GM19025 (cell line): Measurements from ENCODE around the gene MAPKAPK2.
A peak's percentile ranks its signal among the peaks of the same experiment; 100 is the strongest.

Experiments used
- ATAC-seq: cut with Tn5 transposase; IDR thresholded peaks from one replicate; pipeline ENCODE4 v1.9.1; 2021; ENCODE audit warnings: mild to moderate bottlenecking, low read depth, moderate library complexity; ENCODE audit not compliant: unreplicated experiment

The MAPKAPK2 gene

DNA sequence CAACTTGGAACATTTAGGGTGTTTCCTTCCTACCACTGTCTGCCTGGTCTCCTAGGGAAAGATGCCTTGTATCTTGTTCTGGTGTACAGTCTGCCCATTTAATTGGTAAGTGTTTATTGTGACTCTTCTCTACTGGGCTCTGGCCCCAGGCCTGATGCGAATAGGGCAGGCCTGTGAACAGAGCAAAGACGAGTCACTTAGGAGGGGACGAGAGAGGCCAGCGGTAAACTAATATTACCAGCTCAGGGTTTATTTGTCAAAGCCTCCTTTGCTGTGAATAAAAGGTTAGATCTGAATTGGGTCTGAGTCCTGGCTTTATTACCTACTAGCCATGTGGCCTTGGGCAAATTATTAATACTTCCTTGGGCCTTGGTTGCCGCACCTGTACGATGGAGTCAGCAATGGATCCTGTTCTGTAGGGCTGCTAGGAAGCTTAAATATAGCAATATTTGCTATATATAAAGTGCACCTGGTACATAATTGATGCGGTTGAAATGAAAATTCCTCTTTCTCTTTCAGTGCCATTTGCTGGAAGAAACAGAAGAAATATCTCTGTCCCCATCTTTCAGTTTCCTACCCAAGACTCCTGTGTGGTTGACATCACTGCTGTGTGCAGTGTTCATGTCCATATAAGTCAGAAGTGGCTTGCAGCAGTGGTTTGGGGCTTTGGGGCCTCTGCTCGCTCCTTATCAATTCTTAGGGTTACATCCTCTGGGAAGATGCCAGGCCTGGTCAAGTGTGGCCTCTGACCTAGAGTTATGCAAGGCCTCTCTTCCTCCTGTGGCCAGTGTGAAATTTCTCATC is 32.4 kb downstream of the MAPKAPK2 start:
- peak; percentile 80 for ATAC-seq

DNA sequence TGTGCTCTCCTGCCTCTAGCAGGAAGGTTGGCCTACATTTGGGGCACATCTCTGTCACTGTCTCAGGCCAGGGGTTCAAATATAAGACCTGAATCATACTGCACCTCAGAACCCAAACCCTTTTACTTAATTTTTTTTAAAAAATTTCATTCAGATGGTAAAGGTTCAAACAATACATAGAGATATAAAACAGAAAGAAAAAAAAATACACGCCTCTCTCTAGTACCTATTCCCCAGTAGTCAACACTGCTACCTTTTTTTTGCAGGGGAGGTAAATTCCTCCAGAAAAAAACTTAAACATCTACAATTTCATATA is 32.9 kb downstream of the MAPKAPK2 start:
- ATAC-seq, result no peak

DNA sequence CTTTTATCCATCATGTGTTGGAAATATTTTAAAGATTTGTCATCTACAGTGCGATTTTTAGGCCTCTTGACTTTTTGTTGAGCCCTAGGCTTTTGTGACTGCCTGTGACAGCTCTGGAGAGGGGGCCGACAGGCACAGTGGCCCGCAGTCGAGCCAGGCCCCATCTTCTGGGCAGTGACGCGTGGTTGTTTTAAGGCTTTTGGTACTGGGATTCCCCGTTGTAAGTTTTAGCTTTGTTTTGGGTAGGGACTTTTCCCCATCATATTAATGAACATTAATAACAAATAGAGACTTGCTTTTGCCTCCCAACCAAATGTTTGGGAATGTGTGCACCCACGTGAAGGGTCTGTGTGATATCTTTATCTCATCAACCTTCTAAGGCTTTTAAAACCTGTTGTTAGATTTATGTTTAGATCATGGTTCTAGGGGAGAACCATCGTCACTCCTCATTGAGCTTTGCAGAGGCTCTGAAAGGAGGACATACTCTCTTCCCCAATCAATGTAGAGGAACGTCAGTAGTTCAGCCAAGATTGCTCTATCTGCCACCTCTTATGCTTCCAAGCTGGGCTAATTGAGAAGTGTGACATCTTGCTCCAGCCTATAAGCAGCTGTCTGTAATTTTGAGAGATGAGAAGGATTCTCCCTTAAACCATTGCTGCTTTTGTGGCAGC is 34.6 kb downstream of the MAPKAPK2 start:
- no peak for ATAC-seq

DNA sequence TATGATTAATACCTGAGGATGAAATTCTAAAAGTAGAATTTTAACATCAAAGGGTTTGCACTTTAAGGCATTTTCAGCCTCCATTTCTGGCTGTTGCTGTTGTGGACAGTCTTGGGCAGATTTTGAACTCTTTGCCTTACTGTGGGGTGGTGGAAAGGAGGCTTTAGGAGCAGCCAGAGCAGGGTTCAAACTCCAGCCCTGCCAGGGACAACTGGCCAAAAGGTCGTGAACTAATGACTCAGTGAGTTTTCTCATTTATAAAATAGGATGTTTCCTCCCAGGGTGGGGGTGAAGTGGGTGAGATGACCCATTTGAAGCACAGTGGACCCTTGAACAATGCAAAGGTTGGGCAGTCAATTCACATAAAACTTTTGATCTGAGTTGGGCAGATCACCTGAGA is 36.7 kb downstream of the MAPKAPK2 start:
- ATAC-seq, result no peak

DNA sequence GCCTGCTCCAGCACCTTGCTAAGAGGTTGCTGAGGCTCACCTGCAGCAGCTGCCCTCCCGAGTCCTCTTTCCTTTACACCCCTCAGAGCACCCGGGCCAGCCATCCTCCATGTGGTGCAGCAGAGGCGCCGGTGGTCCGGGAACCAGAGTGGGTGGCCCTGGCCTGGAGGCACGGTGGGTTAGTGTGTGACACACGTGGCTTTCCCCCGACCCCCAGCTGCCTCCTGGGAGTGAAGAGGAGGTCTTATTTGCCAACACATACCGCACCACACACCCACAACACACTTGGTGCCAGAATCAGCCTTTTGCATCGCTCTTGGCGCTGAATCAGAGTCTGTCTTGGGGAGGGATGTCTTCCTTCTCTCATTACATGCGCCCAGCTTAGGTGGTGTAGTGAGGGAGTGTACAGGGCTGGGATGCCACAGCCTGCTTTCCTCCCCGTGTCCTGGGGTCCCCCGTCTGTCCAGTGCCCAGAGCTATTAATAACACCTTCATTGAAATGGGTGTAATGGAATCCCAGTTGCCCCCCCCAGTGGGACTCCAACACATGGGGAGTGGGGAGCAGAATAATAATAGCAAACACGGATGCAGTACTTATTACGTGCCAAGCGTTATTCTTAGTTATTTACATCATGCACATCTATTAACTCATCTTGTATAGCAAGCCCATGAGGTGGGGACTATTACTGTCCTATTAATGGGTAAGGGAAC is 38.2 kb downstream of the MAPKAPK2 start:
- no peak for ATAC-seq

DNA sequence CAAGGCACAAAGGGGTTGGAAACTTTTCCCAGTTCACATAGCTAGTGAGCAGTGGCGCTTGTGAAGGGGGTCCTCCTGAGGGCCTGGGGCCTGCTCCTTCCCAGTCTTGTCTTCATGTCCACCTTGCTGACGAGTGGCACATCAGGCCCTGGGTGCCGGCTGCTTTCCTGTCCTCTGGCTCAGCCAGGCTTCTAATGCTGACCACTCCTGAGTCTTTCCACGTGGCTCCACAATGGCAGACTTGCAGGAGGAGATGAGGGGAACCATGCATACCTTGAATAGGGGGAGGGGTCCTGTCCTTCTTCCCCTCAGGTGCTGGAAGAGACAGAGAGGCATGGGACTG is 38.7 kb downstream of the MAPKAPK2 start:
- ATAC-seq, result no peak

DNA sequence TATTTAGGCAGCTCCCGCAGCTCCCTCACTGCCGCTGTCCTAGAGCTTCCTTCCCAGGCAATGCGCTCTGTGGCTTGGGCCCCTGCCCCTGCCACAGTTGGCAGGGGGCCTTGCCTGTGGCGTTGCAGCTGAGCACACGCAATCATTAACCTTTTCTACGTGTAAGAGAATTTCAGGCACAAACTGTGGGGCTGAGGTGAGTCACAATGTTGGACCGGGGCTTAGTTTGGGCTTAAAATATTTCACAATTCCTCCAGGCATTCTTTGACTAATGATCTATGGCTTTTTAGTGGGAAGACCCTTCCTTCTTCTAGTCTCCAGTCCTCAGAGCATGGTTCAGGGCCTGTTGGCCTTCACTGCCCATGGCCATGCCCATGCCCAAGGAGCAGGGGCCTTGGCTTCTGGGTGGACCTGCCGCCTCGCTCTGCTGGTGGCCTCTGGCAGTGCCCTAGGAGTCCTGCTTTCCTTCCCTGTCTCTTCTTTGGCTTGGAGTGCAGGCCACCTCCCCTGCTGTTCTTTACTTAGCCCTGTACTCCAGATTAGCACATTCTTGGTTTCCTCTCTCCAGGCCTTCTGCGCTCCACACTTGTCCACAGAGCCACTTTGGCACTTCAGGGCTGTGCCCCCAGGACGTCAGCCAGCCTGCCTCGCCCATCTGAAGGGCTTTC is 39.2 kb downstream of the MAPKAPK2 start:
- no peak for ATAC-seq

DNA sequence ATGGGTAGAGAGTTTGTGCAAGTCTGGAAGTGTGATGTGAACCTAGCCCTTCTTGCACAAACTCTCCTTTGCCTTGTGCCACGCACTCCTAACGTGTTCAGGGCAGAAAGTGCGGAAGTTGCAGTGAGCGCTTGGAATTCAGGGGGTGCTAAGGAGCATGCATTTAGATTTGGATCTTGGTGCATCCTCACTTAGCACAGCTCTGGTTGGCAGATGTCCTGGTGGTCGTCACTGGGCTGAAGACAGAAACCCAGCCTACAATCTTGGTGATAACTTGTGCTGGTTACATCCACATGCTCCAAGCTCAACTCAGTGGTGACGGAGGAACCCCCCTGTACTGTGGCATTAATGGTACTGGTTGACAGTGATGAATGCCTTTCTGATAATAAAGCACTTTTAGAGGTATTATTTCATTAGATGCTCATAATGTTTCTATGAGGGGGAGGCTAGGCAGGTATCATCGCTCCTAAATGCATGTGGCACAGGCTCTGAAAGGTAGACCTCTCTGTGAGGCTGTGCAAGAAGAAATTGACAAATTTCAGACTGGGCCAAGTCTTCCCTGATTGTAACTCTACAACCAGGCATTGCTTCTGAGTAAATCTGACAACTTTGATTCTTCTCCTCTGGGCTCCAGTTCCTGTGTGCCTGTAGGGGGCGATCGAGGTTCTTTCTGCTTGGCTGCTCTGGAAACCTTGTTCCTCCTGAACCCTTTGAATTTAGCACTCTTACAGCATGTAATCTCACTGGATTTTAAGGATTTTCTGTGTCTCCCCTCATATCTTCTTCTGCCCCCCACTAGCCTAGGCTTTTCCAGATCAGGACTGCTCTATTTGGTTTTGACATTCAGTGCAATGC is 40.6 kb downstream of the MAPKAPK2 start:
- no peak for ATAC-seq

DNA sequence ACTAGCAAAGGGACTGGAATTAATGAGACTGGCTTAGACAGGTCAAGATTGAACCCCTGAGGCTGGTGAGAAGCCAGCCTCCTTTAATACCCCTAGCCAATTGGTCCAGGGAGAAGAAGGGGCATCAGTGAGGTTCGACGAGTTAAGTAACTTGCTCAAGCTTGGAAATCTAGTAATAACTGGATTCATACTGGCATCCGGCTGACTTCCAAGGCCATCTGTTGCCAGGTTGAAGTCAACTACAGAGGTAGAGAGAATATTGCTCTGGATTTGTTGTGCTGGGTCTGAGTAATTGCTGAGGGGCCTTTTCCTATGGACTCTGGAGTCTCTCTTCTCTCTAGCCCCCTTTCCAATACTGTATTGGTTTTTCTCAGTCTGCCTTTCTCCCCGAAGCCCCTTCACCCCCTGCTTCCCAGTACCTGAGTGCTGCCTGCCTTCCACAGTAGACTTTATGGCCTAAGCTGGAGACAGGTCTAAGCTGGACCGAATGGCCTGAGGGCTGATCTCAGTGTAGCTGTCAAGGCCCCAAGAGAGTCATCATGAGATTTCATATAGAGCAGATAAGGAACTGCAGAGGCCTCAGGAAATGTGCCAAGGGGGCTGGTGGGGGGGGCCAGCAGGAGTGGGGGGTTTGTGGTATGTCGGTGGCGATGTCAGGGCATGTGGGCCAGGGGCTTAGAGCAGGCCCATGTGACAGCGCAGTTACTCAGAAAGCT is 43.4 kb downstream of the MAPKAPK2 start:
- no peak for ATAC-seq

DNA sequence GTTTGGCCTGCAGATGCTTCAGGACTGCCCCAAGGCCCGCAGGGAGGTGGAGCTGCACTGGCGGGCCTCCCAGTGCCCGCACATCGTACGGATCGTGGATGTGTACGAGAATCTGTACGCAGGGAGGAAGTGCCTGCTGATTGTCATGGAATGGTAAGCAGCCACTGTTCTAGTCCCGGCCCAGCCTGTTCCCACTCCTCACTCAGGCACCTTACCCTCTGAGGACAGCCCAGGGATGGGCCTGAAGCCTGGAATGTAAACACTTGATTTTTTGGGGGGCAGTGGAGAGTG is 43.9 kb downstream of the MAPKAPK2 start:
- no peak for ATAC-seq

DNA sequence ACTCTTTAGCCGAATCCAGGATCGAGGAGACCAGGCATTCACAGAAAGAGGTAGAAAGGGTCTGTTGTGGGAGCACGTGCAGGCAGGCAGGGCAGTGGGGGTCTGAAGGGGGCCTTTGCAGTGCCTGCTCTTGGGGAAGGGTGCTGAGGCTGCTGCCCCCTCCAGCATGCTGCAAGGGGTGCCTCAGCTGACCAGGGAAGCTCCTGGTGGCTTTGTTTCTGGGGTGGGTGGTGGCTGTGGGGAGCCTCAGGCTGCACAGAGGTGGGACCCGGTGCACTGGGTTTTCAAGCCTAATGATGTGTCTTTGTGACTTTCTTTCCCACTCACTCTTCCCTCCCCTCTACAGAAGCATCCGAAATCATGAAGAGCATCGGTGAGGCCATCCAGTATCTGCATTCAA is 44.3 kb downstream of the MAPKAPK2 start:
- no peak for ATAC-seq

DNA sequence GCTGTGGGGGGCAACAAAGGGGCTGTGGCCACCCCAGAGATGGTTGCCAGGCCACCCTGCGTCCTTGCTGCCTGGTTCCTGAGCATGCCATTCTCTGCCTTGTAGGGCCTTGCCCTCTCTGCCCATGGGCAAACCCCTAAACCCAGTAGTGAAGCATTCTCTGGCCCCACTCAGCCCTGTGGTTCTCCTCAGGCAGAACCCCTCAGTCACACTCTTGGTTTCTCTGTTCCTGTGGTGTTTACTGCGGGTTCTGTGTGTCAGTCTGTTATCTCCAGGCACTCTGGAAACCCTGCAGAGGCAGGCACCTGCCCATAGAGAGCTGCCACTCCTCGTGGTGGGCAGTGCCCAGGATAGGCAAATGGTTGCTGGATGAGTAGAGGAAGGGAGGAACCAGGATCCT is 44.8 kb downstream of the MAPKAPK2 start:
- no peak for ATAC-seq

DNA sequence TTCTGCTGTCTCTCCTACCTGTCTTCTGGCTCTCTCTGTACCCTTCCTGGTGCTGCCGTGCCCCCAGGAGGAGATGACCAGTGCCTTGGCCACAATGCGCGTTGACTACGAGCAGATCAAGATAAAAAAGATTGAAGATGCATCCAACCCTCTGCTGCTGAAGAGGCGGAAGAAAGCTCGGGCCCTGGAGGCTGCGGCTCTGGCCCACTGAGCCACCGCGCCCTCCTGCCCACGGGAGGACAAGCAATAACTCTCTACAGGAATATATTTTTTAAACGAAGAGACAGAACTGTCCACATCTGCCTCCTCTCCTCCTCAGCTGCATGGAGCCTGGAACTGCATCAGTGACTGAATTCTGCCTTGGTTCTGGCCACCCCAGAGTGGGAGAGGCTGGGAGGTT is 47.8 kb downstream of the MAPKAPK2 start:
- no peak for ATAC-seq

DNA sequence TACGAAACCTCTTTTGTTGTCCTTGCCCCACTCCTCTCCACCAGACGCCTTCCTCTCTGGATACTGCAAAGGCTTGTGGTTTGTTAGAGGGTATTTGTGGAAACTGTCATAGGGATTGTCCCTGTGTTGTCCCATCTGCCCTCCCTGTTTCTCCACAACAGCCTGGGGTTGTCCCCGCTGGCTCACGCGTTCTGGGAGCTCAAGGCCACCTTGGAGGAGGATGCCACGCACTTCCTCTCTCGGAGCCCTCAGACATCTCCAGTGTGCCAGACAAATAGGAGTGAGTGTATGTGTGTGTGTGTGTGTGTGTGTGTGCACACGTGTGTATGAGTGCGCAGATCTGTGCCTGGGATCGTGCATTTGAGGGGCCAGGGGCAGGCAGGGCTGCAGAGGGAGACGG is 48.3 kb downstream of the MAPKAPK2 start:
- ATAC-seq, result no peak

DNA sequence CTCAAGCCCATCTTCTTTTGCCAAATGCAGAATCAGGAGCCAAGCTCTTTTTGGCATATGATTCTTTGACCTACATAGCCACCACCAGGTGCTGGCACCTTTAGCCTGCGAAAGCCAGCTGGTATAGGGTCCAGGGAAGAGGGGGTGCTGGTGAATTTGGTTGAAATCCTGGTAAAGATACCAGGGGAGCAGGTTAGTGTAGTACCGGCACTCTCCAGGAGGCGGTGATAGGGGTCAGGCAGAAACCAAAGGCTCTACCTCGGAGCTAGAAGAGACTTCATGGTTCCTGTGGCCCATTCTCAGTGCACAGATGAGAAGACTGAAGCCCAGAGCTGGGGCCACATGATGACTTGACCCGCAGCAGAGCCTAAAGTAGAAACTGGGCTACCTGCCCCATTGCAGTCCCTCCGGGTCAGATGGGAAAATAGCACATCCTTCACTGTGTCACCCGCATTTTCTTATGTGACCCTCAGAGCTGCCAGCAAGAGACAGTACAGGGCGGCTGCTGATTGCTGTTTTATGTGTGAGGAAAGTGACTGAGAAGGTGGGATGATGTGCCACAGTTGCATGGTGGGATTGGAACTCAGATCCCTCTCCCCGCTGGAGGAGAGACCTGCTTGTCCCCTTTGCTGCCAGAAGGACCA is 49.9 kb downstream of the MAPKAPK2 start:
- no peak for ATAC-seq

DNA sequence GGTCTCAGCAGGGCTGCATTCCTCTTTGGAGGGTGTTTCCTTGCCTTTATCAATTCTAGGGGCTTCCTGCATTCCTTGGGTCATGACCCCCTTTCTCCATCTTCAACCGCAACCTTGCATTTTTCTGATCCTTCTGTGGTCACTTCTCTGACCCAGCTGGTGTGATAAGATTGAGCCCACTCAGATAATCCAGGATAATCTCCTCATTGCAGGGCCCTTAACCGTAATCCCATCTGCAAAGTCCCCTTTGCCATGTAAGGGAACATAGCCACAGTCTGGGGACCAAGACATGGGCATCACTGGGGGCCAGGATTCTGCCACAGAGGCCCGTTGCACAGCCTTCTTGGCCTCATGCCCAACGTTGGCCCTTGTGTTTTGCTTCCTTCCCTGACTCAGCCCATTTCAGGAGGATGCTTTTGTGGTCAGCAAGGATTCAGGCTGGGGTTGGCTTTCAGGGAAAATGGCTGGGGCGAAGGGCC is 50.9 kb downstream of the MAPKAPK2 start:
- no peak for ATAC-seq

DNA sequence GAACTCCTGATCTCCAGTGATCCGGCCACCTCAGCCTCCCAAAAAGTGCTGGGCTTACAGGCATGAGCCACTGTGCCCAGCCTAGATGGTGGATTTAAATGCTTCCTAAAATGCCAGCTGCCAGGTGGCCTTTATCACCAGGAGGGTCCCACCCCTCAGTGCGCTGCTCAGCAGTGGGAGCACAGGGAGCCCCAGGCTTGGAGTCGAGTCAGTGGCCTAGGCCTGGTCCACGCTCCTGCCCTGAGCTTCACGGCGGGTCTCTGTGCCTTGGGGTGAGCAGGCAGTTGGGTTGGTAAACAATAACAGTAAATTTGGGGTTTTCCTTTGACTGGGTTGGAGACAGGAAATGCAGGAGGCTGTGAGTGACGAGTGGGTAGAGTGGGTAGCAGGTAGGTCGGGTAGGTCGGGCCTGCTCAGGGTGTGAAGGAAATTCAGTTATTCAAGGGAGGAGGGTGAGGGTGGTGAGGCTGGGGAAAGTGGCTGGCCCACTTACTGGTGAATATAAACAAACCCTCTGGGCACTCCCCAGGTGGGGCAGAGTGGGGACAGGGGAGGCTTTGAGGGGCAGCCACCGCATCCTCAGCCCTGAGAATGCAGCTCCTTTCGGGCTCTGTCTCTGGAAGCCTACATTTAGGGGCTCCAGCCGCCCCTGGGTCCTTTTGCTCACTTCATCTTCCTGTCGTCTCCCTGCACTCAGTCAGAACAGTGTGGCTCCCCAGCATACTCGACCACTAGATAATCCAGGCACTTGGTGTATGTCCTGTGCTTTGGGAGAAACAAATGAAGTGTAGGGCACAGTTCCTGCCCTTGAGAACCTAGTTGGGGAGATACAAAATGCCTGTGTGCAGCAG is 52.4 kb downstream of the MAPKAPK2 start:
- no peak for ATAC-seq

DNA sequence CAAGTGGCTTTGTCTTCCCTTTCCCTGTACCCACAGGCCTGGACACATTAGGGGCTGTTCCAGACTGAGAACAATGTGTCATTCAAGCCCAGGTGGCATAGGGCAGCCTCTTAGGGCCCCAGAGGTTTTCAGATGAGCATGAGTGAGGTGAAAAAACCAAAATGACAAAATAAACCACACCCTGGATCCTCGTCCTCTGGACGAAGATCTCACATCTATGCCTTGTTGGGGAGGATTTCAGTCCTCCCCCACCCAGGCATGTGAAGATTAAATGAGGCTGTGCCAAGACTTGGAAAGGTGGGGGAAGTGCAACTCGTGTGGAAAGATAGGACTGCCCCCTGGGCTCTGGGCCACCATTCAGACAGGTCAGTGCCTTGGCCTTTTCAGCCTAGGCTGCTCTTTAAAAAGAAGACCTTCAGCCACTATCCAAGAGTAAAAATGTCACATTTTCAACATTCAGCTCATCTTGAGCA is 53.1 kb downstream of the MAPKAPK2 start:
- ATAC-seq, result no peak
